CD4-positive, alpha-beta T cell (primary cell): ENCODE results near the gene CLN5. TPM values are rescaled to one million over a fixed set of nuclear protein-coding genes. Genes with fewer than 3 reads are reported as not detected.

Experiments
- ATAC-seq: fragments of 200-7000 bp; cut with Tn5 transposase; one replicate; pipeline ENCODE4 v1.10.0; 2022; ENCODE audit warnings: mild to moderate bottlenecking; ENCODE audit not compliant: poor library complexity
- CTCF ChIA-PET: fragments of 350-600 bp; sonication (Branson Sonifier 250); formaldehyde crosslinking; loops from one replicate; lab custom pipeline; 2021; ENCODE audit warnings: antibody characterized with exemption, inconsistent platforms; lab: Charles Lee
- POLR2A ChIA-PET: fragments of 350-600 bp; sonication (Branson Sonifier 250); formaldehyde crosslinking; loops from one replicate; lab custom pipeline; 2021; ENCODE audit warnings: antibody characterized with exemption, inconsistent platforms; lab: Charles Lee
- DNase-seq, 14 experiments: peaks; one replicate each; pipeline ENCODE4 v3.0.0-alpha.2; 2013 to 2020; ENCODE audit warnings: mixed read lengths in 2 of 14
- H3K27ac ChIP-seq, 2 donors: one replicate each; pipeline versions ENCODE4 v1.5.1 to v1.7.0; 2013; ENCODE audit warnings: low read length in 2 of 2, low read depth in 1 of 2, mild to moderate bottlenecking in 1 of 2
- H3K27me3 ChIP-seq, 2 experiments: 1 replicate in 1 of 2; 2 replicates in 1 of 2; pipeline versions ENCODE4 v1.6.1 to v1.7.0; 2013; ENCODE audit warnings: low read length in 2 of 2, control low read depth in 1 of 2, mild to moderate bottlenecking in 1 of 2, moderate library complexity in 1 of 2; ENCODE audit not compliant: insufficient read depth in 2 of 2, control insufficient read depth in 1 of 2
- H3K36me3 ChIP-seq: one replicate; pipeline ENCODE4 v1.6.1; 2013; ENCODE audit warnings: low read length, control low read depth; ENCODE audit not compliant: insufficient read depth
- H3K4me1 ChIP-seq: one replicate; pipeline ENCODE4 v1.6.1; 2013; ENCODE audit warnings: low read length, control low read depth; ENCODE audit not compliant: insufficient read depth
- H3K4me3 ChIP-seq: one replicate; pipeline ENCODE4 v1.5.1; 2013; ENCODE audit warnings: mild to moderate bottlenecking, low read length, moderate library complexity
- H3K9me3 ChIP-seq, 2 experiments: 1 replicate in 1 of 2; 2 replicates in 1 of 2; pipeline versions ENCODE4 v1.6.1 to v1.7.0; 2013; ENCODE audit warnings: low read length in 2 of 2, mild to moderate bottlenecking in 2 of 2, control low read depth in 1 of 2, moderate library complexity in 1 of 2; ENCODE audit not compliant: control insufficient read depth in 1 of 2, insufficient read depth in 1 of 2
- H3K27ac Mint-ChIP-seq: one replicate; pipeline ENCODE4 v1.8.0; 2020; ENCODE audit warnings: mixed read lengths
- H3K27me3 Mint-ChIP-seq: one replicate; pipeline ENCODE4 v1.8.0; 2021; ENCODE audit warnings: mixed read lengths
- H3K36me3 Mint-ChIP-seq: one replicate; pipeline ENCODE4 v1.8.0; 2021; ENCODE audit warnings: low read depth, mixed read lengths
- H3K4me1 Mint-ChIP-seq: one replicate; pipeline ENCODE4 v1.8.0; 2021; ENCODE audit warnings: low read depth, mixed read lengths
- H3K4me3 Mint-ChIP-seq: one replicate; pipeline ENCODE4 v1.8.0; 2020; ENCODE audit warnings: mild to moderate bottlenecking, mixed read lengths
- H3K9me3 Mint-ChIP-seq: one replicate; pipeline ENCODE4 v1.8.0; 2020; ENCODE audit warnings: mixed read lengths
- intact Hi-C, 2 experiments: fragments of 100-400 bp; cut with DNase I in 1 of 2; cut with micrococcal nuclease in 1 of 2; formaldehyde crosslinking; loops; one replicate each; pipeline versions ENCODE4 v1.15.1 to v1.9.0; 2023 to 2025; cut with DNase I, micrococcal nuclease
- total RNA-seq, 174 experiments: library from RNA in 2 of 174; stranded (reverse) in 2 of 174; gene quantifications; one replicate each; pipeline ENCODE4 v1.2.3 and lab custom pipeline; 2021 to 2026
- TF ChIP-seq, protein P1 (sequence below): fragments of 200-600 bp; IDR thresholded peaks from one replicate; pipeline ENCODE4 v1.8.0; 2022; ENCODE audit warnings: antibody characterized with exemption, mild to moderate bottlenecking

Gene CLN5
- total RNA-seq, 2 experiments from 2014 or later = 37.4 to 42.9 TPM

DNA sequence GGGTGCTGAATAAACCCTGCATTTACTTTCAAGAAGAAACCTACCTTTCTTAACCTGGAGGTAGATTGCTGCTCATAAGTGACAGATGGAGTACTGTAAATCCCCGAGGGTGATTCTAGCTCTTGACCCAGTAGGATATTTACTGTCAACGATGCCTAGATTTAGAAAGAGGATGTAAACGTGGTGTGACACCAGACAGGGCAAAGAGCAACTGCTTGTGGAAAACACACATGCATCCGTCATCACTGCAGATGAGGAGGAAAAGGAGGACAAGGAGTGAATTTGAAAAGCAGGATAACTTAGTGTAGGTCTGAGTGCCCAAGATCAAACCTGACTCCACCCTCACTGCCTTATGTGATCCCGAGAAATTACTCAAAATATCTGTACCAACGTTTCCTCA, 9.8 kb upstream of the CLN5 start:
- H3K9me3 ChIP-seq = no peaks in the 10 kb centered on the region
- H3K36me3 Mint-ChIP-seq = no peaks in the 10 kb centered on the region
- no peaks in the 10 kb centered on the region for H3K36me3 ChIP-seq
- H3K4me3 ChIP-seq = no peak overlapping the region
- peaks cover 16% of the 10 kb centered on the region for H3K4me1 ChIP-seq
- ATAC-seq = no peak
- TF ChIP-seq, protein P1, sequence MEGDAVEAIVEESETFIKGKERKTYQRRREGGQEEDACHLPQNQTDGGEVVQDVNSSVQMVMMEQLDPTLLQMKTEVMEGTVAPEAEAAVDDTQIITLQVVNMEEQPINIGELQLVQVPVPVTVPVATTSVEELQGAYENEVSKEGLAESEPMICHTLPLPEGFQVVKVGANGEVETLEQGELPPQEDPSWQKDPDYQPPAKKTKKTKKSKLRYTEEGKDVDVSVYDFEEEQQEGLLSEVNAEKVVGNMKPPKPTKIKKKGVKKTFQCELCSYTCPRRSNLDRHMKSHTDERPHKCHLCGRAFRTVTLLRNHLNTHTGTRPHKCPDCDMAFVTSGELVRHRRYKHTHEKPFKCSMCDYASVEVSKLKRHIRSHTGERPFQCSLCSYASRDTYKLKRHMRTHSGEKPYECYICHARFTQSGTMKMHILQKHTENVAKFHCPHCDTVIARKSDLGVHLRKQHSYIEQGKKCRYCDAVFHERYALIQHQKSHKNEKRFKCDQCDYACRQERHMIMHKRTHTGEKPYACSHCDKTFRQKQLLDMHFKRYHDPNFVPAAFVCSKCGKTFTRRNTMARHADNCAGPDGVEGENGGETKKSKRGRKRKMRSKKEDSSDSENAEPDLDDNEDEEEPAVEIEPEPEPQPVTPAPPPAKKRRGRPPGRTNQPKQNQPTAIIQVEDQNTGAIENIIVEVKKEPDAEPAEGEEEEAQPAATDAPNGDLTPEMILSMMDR = no peak
- DNase-seq = no peak
- H3K27me3 Mint-ChIP-seq = peaks cover 35% of the 10 kb centered on the region
- POLR2A ChIA-PET = interaction anchor here (2.9 kb wide), 1 partner anchor 10 kb away, joined by 25 read pairs; the partner anchor contains the start of gene CLN5
- no peak overlapping the region for H3K4me3 Mint-ChIP-seq
- no peak overlapping the region for H3K27ac Mint-ChIP-seq
- peaks cover 11 to 23% of the 10 kb centered on the region in 2 experiments for H3K27me3 ChIP-seq
- peaks cover 4% of the 10 kb centered on the region for H3K4me1 Mint-ChIP-seq
- H3K9me3 Mint-ChIP-seq = no peaks in the 10 kb centered on the region
- intact Hi-C loops = loop anchor here (5.0 to 10.0 kb wide), 3 partner anchors 80 to 1107 kb away; no protein-coding TSS in a partner anchor
- CTCF ChIA-PET = no interaction called here
- no peak overlapping the region for H3K27ac ChIP-seq

DNA sequence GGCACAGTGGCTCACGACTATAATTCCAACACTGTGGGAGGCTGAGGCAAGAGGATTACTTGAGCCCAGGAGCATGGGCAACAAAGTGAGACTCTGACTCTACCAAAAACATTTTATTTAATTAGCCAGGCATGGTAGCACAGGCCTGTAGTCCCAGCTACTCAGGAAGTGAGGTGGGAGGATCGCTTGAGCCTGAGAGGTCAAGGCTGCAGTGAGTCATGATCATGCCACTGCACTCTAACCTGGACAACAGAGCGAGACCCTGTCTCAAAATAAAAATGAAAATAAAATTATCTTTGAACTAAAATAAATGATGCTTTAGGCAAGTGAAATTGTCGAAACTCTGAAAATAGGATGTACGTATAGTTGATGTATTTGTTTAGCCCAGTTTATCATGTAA, 8.2 kb upstream of the CLN5 start:
- Histone ChIP-seq H3K4me1 (peaks cover 12% of the 10 kb centered on the region), H3K27ac (no peak overlapping the region), H3K9me3 (no peaks in the 10 kb centered on the region), H3K4me3 (no peak overlapping the region), H3K36me3 (no peaks in the 10 kb centered on the region), H3K27me3 (peaks cover 8 to 19% of the 10 kb centered on the region in 2 experiments)
- Mint-ChIP-seq H3K36me3 (no peaks in the 10 kb centered on the region), H3K9me3 (no peaks in the 10 kb centered on the region), H3K4me3 (no peak overlapping the region), H3K4me1 (peaks cover 4% of the 10 kb centered on the region), H3K27me3 (peaks cover 31% of the 10 kb centered on the region), H3K27ac (no peak overlapping the region)
- DNase-seq = no peak
- no peak for ATAC-seq
- CTCF ChIA-PET = no interaction called here
- intact Hi-C loops = loop anchor here (5.0 to 10.0 kb wide), 3 partner anchors 81 to 1109 kb away; no protein-coding TSS in a partner anchor
- POLR2A ChIA-PET = interaction anchor here (1.1 kb wide), 1 partner anchor 98 kb away, joined by 4 read pairs; no protein-coding TSS in a partner anchor
- TF ChIP-seq, protein P1 = no peak

DNA sequence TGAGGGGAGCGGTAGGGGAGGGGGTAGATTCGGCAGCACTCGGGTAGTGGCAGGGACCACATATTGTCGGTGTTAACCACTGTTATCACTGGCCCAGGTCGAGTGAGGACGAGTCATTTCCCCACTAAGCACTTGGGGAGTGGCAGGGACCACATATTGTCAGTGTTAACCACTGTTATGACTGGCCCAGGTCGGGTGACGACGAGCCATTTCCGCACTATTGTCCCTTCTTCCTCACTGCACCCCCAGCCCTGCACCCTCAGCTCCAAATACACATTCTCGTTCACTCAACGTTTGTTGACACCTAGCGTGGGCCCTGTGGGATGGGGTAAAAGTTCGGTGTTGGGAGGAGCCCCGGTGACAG, 467 bp upstream of the CLN5 start:
- H3K27me3 ChIP-seq = no peaks in the 10 kb centered on the region
- peak overlapping the region; percentile 97 for H3K4me3 Mint-ChIP-seq
- no peaks in the 10 kb centered on the region for H3K27me3 Mint-ChIP-seq
- intact Hi-C loops = loop anchor here (5.0 to 10.0 kb wide), 5 partner anchors 104 to 1447 kb away; partner anchors contain the start of genes KCTD12 (in 2 of the 2), MYCBP2 (in 2 of the 2), SLAIN1 (in 1 of the 2) and UCHL3 (in 1 of the 2)
- H3K27ac ChIP-seq = peak overlapping the region; percentile 89 to 95
- H3K36me3 Mint-ChIP-seq = peaks cover 42% of the 10 kb centered on the region
- peak overlapping the region; percentile 99 for H3K27ac Mint-ChIP-seq
- H3K9me3 Mint-ChIP-seq = no peaks in the 10 kb centered on the region
- peaks cover 6% of the 10 kb centered on the region for H3K36me3 ChIP-seq
- ChIA-PET CTCF (interaction anchor here (1.2 to 2.5 kb wide), 3 partner anchors 11 to 112 kb away, joined by 3 to 15 read pairs (median 14); partner anchors contain the start of gene FBXL3), POLR2A (interaction anchor here (0.7 to 5.9 kb wide), 23 partner anchors 9 to 1688 kb away, joined by 3 to 211 read pairs (median 8); partner anchors contain the start of genes COMMD6, FBXL3, KCTD12 and MYCBP2)
- TF ChIP-seq, protein P1 = no peak
- H3K9me3 ChIP-seq = no peaks in the 10 kb centered on the region
- peaks cover 30% of the 10 kb centered on the region for H3K4me1 ChIP-seq
- peak overlapping the region; percentile 72 for H3K4me3 ChIP-seq
- peaks cover 55% of the 10 kb centered on the region for H3K4me1 Mint-ChIP-seq
- DNase-seq (peak in 13 of 14 experiments; percentile 42 to 93 (median 60)), ATAC-seq (peak; percentile 62)
